ENCODE data around the gene EFHC1. TPM values are rescaled to one million over a fixed set of nuclear protein-coding genes. Genes with fewer than 3 reads are reported as not detected.

Gene EFHC1
- polyA plus RNA-seq, 1 donor (not counting 4 experiments of a cell fraction or from before 2014, with no cell fraction given): 20.5 TPM

DNA sequence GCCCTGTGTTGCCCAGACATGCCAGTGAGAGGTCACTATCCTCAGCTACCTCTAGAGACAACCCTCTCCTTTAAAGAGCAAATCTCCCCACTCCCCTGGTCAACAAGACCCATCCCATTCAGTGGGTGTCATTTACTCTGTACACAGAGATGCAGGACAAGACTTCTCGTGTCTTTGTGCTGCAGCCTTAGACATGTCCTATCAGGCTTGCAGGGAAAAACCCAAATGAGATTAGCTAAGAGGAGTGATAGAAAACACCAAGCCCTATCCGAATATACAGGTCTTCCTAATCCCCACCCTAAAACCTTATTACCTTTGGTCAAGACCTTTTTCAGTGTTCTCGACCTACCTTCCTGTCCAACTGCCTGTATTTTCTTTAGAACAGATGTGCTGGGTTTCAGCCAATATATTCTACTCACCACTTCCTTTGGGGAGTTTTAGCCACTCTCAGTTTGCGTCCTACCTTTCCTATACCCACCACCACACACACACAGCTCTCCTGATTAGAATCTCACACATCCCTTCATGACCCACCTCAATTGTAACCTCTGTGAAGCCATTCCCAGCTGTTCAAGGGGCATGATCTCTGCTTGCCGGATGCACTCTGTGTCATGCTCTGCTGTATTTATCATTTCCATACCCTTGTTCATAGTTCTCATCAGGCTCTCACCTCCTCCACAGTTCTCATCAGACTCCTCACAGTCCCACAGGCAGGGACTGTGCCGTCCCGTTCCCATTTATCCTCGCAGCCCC, 117.0 kb downstream of the EFHC1 start:
- Histone ChIP-seq H3K4me3 (ENCODE audit: control insufficient read depth in 2 of 3, extremely low read depth in 1 of 3, insufficient read depth in 2 of 3, low read depth in 1 of 3, low read length in 3 of 3) (no peak overlapping the region), H3K9me3 (ENCODE audit: control insufficient read depth, low read depth, low read length) (no peaks in the 10 kb centered on the region), H3K27ac (ENCODE audit: control insufficient read depth, insufficient read depth, low read length) (peak overlapping the region; percentile 11), H3K36me3 (ENCODE audit: control insufficient read depth in 2 of 2, extremely low read depth in 1 of 2, insufficient read depth in 2 of 2, low read length in 2 of 2) (no peaks in the 10 kb centered on the region), H2AFZ (ENCODE audit: control insufficient read depth, low read length) (no peak overlapping the region), H3K79me2 (ENCODE audit: control insufficient read depth, insufficient read depth, low read length) (peaks cover 7% of the 10 kb centered on the region), H3K4me1 (ENCODE audit: control insufficient read depth, extremely low read depth, insufficient read depth, low read length) (peaks cover 40% of the 10 kb centered on the region), H3K27me3 (ENCODE audit: control insufficient read depth, extremely low read depth, insufficient read depth, low read length) (no peaks in the 10 kb centered on the region), H3K9ac (ENCODE audit: control insufficient read depth, extremely low read depth, insufficient read depth, low read length) (no peak overlapping the region), H3K4me2 (ENCODE audit: control insufficient read depth, extremely low read depth, insufficient read depth, low read depth, low read length) (peak overlapping the region; percentile 61), H4K20me1 (ENCODE audit: control insufficient read depth, extremely low read depth, insufficient read depth, low read length) (no peaks in the 10 kb centered on the region), H3K9me1 (ENCODE audit: control insufficient read depth, extremely low read depth, insufficient read depth, low read length) (no peaks in the 10 kb centered on the region)
- FAIRE-seq (peak; percentile 32), DNase-seq (ENCODE audit: low read depth, low spot score) (no peak)
- TF ChIP-seq EZH2 (IDR thresholded peaks at IDR 0.05; ENCODE audit: low read length): no peak
- TF ChIP-seq, protein P1, sequence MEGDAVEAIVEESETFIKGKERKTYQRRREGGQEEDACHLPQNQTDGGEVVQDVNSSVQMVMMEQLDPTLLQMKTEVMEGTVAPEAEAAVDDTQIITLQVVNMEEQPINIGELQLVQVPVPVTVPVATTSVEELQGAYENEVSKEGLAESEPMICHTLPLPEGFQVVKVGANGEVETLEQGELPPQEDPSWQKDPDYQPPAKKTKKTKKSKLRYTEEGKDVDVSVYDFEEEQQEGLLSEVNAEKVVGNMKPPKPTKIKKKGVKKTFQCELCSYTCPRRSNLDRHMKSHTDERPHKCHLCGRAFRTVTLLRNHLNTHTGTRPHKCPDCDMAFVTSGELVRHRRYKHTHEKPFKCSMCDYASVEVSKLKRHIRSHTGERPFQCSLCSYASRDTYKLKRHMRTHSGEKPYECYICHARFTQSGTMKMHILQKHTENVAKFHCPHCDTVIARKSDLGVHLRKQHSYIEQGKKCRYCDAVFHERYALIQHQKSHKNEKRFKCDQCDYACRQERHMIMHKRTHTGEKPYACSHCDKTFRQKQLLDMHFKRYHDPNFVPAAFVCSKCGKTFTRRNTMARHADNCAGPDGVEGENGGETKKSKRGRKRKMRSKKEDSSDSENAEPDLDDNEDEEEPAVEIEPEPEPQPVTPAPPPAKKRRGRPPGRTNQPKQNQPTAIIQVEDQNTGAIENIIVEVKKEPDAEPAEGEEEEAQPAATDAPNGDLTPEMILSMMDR (optimal IDR thresholded peaks at IDR 0.05 in 1 of 3, IDR thresholded peaks at IDR 0.05 in 1 of 3, conservative IDR thresholded peaks at IDR 0.05 in 1 of 3; ENCODE audit: extremely low read depth in 1 of 3, insufficient read depth in 2 of 3, low read length in 3 of 3): no peak
- dilution Hi-C loops (cut with MboI; ENCODE audit: extremely low pct_ligation_motif_present, low sequenced_read_pairs): no loop called here

DNA sequence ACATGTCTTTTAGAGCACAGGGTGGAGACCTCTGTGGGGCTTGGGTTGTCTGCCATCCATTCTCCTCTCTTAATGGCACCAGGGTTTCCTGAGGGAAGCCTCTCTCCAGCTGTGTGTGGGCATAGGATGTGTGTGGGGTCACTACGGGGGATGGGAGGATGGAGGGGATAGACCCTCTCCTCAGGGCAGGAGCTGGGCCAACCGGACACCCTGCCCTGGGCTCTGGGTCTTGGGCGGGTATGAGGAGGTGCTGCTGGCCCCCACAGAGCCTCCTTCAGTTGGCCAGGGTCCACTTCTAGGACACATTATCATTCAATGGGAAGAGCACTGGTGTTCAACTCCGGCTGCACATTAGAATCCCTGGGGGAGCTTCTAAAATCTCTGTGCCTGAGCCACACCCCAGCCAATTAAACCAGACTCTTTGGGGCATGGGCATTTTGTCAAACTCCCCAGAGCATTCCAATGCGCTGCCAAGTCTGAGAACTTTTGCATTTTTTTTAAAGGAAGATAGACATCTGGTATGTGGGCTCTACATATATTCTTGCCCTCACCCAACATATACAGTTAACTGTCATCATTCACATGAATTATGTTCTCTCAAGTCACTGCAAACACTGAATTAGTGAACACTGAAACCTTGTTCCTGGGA, 118.2 kb downstream of the EFHC1 start:
- FAIRE-seq (no peak), DNase-seq (ENCODE audit: low read depth, low spot score) (no peak)
- Histone ChIP-seq H3K27ac (ENCODE audit: control insufficient read depth, insufficient read depth, low read length) (no peak overlapping the region), H3K36me3 (ENCODE audit: control insufficient read depth in 2 of 2, extremely low read depth in 1 of 2, insufficient read depth in 2 of 2, low read length in 2 of 2) (no peaks in the 10 kb centered on the region), H3K9me3 (ENCODE audit: control insufficient read depth, low read depth, low read length) (no peaks in the 10 kb centered on the region), H3K9me1 (ENCODE audit: control insufficient read depth, extremely low read depth, insufficient read depth, low read length) (no peaks in the 10 kb centered on the region), H3K27me3 (ENCODE audit: control insufficient read depth, extremely low read depth, insufficient read depth, low read length) (no peaks in the 10 kb centered on the region), H3K4me2 (ENCODE audit: control insufficient read depth, extremely low read depth, insufficient read depth, low read depth, low read length) (no peak overlapping the region), H2AFZ (ENCODE audit: control insufficient read depth, low read length) (no peak overlapping the region), H4K20me1 (ENCODE audit: control insufficient read depth, extremely low read depth, insufficient read depth, low read length) (no peaks in the 10 kb centered on the region), H3K9ac (ENCODE audit: control insufficient read depth, extremely low read depth, insufficient read depth, low read length) (no peak overlapping the region), H3K4me1 (ENCODE audit: control insufficient read depth, extremely low read depth, insufficient read depth, low read length) (peaks cover 40% of the 10 kb centered on the region), H3K79me2 (ENCODE audit: control insufficient read depth, insufficient read depth, low read length) (peaks cover 7% of the 10 kb centered on the region), H3K4me3 (ENCODE audit: control insufficient read depth in 2 of 3, extremely low read depth in 1 of 3, insufficient read depth in 2 of 3, low read depth in 1 of 3, low read length in 3 of 3) (no peak overlapping the region)
- TF ChIP-seq, protein P1 (optimal IDR thresholded peaks at IDR 0.05 in 1 of 3, IDR thresholded peaks at IDR 0.05 in 1 of 3, conservative IDR thresholded peaks at IDR 0.05 in 1 of 3; ENCODE audit: extremely low read depth in 1 of 3, insufficient read depth in 2 of 3, low read length in 3 of 3): no peak
- TF ChIP-seq EZH2 (IDR thresholded peaks at IDR 0.05; ENCODE audit: low read length): no peak
- dilution Hi-C loops (cut with MboI; ENCODE audit: extremely low pct_ligation_motif_present, low sequenced_read_pairs): no loop called here

All from keratinocyte (primary cell).